LNCaP clone FGC (cell line): ENCODE data around the gene CFAP77.

Experiments used
- DNase-seq: peaks from one replicate; pipeline ENCODE4 v3.0.0-alpha.2; 2011; ENCODE audit warnings: low read depth
- H3K4me3 ChIP-seq: 2 replicates; pipeline ENCODE4 v1.5.1; 2011; ENCODE audit warnings: mild to moderate bottlenecking, low read depth, low read length, control low read depth
- TF ChIP-seq, protein P1 (sequence below): IDR thresholded peaks from 2 replicates; pipeline ENCODE4 v1.5.1; 2012; ENCODE audit warnings: mild to moderate bottlenecking; ENCODE audit not compliant: control insufficient read depth, insufficient read depth; ENCODE audit errors: extremely low read depth

CFAP77 gene

DNA sequence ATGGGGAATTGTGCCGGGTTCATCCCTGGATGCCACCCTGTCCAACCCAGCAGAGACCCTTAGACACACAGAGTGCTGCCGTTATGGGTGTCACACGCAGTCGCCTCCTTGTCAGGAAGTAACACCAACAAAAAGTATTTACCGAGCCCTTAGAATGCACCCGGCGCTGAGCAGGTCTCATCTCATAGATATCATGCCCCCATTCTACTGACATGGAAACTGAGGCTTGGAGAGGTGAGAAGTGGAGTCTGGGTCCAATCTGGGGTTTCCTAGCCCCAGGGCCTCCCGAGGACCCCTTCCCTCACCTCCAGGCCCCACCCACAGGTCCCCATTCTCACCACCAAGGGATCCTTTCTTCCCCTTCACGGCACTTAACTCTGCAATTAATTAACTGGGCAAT lies 135.6 kb downstream of the CFAP77 start:
- DNase-seq: no peak
- no peak overlapping the region for H3K4me3 ChIP-seq

DNA sequence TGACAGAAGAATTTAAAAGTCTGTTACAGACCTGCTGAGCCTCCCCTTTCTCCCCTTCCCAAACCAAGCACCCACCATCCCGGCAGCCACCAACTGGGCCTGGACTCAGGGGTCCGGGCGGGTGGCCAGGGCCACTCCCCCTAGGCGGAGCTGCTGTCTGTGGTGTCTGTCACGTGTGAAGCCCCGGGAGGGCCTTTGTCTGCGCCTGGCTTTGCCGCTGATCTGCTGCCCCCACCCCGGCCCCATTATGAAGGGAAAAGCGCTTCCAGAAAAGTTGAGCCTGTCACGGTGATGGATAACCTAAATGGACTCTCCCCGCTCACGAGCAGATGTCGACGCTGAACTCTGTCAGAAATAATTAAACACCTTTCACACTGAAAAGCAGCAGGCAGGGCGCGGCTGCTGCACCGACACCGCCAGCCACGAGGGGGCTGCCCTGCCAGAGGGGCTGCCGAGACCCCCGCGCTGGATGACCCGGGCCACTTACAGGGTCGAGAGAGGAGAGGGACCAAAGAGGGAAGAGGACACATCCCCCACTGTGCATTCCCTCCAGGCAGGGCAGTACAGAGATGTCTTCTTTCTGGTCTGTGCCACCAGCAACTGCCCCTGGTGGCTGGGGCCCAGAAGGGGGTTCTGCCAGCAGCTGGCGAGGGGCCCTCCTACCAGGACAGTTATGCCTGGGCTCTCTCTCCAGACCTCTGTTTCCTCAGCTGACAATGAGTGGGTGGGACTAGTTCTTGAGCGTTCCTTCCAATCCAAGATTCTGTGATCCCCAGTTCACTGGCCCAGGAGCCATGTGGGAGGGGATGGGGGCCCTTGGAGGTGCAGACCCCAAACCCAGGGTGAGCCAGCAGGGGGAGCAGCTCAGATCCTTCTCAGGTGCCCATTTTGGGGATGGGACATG lies 136.4 kb downstream of the CFAP77 start:
- TF ChIP-seq, protein P1, sequence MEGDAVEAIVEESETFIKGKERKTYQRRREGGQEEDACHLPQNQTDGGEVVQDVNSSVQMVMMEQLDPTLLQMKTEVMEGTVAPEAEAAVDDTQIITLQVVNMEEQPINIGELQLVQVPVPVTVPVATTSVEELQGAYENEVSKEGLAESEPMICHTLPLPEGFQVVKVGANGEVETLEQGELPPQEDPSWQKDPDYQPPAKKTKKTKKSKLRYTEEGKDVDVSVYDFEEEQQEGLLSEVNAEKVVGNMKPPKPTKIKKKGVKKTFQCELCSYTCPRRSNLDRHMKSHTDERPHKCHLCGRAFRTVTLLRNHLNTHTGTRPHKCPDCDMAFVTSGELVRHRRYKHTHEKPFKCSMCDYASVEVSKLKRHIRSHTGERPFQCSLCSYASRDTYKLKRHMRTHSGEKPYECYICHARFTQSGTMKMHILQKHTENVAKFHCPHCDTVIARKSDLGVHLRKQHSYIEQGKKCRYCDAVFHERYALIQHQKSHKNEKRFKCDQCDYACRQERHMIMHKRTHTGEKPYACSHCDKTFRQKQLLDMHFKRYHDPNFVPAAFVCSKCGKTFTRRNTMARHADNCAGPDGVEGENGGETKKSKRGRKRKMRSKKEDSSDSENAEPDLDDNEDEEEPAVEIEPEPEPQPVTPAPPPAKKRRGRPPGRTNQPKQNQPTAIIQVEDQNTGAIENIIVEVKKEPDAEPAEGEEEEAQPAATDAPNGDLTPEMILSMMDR: no peak
- H3K4me3 ChIP-seq: no peak overlapping the region
- no peak for DNase-seq

More for the DNA sequence above, 135.6 kb downstream of the CFAP77 start:
- TF ChIP-seq, protein P1: no peak

DNA sequence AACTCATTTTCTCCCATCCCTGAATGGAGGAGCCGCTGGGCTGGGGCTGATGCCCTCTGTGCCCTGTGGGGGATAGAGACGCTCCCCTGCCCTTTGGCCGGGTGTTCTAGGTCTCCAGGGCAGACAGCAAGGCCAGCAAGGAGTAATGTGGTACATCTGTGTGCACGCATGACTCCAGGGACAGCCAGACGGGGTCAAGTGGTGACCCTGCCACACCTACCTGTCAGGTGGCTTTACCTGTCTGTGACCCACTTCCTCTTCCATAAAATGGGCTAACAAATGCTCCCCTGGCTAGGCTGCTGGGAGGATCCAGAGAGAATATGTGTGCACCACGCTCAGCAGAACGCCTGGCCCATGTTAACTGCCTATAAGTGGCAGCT lies 137.0 kb downstream of the CFAP77 start:
- no peak for DNase-seq
- H3K4me3 ChIP-seq: no peak overlapping the region
- TF ChIP-seq, protein P1: no peak

DNA sequence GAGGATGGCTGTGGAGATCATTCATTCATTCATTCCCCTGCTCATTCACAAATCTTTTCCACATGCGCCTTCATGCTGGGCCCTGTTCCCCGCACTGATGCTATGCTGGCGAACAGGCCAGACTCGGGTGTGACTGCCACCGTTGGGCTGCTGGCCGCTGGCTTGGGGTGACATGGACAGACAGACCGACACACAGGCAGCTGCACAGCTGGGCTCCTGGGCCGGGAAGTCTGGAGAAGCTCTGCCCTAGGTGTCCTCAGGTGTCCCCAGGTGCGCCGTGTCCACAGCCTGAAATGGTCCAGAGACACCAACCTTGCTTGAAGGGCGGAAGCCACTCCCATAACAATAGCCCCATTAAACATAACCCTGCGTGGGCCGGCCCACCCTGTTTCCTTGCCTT lies 137.4 kb downstream of the CFAP77 start:
- DNase-seq: no peak
- TF ChIP-seq, protein P1: no peak
- H3K4me3 ChIP-seq: no peak overlapping the region

DNA sequence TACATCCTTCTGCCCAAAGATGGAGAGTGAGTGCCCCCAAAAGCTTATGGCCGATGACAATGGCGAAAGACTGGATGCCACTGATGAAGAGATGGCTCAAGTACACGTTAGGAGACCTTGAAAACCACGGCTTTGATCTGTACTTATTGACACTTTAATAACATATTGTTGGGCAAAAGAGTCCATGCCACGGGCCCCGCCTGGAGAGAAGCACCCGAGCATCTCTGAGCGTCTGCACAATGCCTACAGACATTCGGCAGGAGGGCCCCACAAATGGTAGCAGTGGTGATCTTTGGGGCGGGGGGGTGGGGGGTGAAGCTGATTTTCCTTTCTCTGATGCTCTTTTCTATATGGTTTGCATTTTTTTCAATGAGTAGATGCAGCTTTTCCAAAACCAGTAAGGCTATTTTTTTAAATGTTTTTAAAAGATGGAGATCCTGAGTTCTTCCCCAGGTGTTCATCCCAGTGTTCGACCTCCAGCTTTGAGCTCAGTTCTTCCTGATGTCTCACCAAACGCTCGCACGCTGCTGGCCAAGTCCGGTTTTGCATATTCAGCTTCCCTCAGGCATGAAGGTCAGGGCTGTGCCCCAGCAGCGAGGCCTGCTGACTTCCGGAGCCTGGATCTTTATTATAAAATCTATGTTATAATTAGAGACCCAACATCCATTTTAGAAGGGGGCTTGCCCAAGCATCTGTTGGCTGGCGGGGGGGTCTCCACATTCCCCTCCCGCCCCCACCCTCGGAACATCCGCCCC lies 138.1 kb downstream of the CFAP77 start:
- TF ChIP-seq, protein P1: no peak
- DNase-seq: no peak
- H3K4me3 ChIP-seq: no peak overlapping the region

DNA sequence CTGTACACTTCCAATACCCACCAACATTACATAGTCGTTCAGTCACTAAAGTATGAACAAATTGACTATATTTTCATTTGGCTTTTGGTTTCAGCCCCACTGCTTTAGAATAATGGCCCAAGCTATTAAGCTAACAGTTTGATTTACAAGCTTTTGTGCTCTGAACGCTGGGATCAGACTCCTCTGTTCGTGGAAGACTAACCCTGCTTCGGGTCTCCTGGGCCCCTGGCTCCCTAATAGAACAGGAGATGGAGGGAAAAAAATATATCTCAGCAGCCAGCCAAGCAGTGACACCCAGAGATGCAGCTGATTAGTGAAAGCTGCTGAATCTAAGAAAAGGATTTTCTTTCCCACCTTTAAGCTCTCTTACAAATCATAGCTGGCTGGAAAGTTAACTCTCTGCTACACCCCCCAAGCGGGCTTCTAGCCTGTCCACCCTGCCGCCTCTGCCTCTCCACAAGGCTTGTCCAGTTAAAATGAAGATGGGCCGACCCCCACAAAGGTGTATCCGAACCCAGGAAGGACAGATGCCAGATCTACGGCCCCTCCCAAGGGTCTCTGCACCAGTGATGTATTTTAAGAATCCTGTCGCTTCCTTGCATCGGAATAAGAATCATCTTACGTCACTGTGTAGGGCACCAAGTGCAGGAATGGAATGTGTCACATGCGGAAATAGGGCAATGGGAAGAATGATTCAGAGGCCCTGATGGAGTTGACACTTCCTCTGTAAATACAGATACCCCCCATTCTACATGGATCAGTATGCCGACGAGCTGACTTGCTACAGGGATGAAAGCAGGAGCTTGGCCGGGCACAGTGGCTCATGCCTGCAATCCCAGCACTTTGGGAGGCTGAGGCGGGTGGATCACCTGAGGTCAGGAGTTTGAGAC lies 139.0 kb downstream of the CFAP77 start:
- no peak overlapping the region for H3K4me3 ChIP-seq
- DNase-seq: no peak
- TF ChIP-seq, protein P1: no peak
